ENCODE data around the gene PTH. TPM values are rescaled to one million over a fixed set of nuclear protein-coding genes. Genes with fewer than 3 reads are reported as not detected.

Gene PTH
- total RNA-seq, 4 donors from 2014 or later = not detected

DNA sequence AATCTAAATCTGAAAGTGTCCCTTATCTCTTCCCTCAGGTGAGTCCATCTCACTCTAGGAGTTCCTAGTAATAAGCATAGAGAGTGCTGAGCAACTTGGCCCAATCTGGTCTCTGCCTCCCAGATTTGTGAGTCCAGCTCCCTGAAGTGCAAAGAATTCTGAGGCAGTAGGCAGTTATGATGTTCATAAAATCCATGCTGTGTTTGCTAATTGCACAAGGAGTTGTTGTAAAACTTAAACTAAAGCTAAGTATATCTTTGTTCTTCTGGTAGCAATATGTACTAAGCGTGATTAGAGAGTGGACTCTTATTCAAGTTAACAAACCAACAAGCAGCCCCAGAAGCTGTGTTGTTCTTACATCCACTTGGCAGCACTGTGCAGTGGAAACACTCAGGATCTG lies 7.6 kb upstream of the PTH start:
- Histone ChIP-seq H3K27me3 (peaks cover 0 to 5% (median 0%) of the 10 kb centered on the region in 4 donors), H3K27ac (no peak overlapping the region), H3K4me1 (no peaks in the 10 kb centered on the region), H3K36me3 (no peaks in the 10 kb centered on the region), H3K4me3 (no peak overlapping the region), H3K9me3 (no peaks in the 10 kb centered on the region)
- WGBS, 2 donors = 25 to 100% methylated on average over 1 of the region's 1 CpG
- no peak for DNase-seq
- TF ChIP-seq, protein P1, sequence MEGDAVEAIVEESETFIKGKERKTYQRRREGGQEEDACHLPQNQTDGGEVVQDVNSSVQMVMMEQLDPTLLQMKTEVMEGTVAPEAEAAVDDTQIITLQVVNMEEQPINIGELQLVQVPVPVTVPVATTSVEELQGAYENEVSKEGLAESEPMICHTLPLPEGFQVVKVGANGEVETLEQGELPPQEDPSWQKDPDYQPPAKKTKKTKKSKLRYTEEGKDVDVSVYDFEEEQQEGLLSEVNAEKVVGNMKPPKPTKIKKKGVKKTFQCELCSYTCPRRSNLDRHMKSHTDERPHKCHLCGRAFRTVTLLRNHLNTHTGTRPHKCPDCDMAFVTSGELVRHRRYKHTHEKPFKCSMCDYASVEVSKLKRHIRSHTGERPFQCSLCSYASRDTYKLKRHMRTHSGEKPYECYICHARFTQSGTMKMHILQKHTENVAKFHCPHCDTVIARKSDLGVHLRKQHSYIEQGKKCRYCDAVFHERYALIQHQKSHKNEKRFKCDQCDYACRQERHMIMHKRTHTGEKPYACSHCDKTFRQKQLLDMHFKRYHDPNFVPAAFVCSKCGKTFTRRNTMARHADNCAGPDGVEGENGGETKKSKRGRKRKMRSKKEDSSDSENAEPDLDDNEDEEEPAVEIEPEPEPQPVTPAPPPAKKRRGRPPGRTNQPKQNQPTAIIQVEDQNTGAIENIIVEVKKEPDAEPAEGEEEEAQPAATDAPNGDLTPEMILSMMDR (IDR thresholded peaks at IDR 0.05) = no peak
- no peak for TF ChIP-seq POLR2A (IDR thresholded peaks at IDR 0.05)
- intact Hi-C loops (cut with DNase I) = no loop called here

DNA sequence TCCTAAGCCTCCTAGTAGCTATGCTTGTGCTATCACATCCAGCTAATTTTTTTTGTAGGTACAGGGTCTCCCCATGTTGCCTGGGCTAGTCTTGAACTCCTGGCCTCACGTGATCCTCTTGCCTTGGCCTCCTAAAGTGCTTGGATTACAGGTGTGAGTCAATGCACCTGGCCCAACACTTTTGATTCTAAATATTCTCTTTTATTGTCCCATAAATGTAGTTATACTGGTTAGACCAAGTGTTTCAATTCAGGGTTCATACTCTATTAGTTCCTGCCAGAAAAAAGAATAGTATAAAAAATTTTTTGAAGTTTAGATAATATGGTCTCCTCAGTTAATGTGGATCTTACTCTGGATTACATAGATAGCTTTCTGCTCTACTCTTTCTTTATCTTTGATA lies 6.7 kb upstream of the PTH start:
- no peaks in the 10 kb centered on the region for H3K4me1 ChIP-seq
- no peaks in the 10 kb centered on the region for H3K9me3 ChIP-seq
- TF ChIP-seq POLR2A (IDR thresholded peaks at IDR 0.05) = no peak
- TF ChIP-seq, protein P1 (IDR thresholded peaks at IDR 0.05) = no peak
- 54 to 79% methylated on average over 1 of the region's 1 CpG for WGBS, 2 donors
- no peak for DNase-seq
- H3K4me3 ChIP-seq = no peak overlapping the region
- intact Hi-C loops (cut with DNase I) = no loop called here
- H3K27ac ChIP-seq = no peak overlapping the region
- H3K36me3 ChIP-seq = no peaks in the 10 kb centered on the region
- H3K27me3 ChIP-seq = peaks cover 0 to 5% (median 0%) of the 10 kb centered on the region in 4 donors

DNA sequence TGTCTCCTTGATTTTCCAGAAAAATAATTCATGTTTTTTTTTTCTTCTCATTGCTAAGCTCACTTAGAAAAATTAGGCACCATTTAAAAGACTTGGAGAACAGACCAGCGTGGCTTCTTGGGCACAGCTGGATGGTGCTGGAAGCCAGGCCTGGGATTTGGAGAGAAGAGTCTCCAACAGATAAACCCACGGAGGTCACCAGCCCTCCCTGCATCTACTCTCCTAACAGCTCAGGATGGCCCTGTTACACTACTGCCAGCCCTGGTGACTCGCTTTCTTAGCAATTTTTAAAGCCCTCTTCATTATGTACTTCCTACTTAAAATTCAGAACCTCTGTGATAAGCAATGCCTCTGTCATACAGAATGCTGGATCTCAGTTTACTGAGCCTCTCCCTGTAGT lies 1.7 kb downstream of the PTH start:
- peaks cover 0 to 5% (median 0%) of the 10 kb centered on the region in 4 donors for H3K27me3 ChIP-seq
- no peaks in the 10 kb centered on the region for H3K36me3 ChIP-seq
- no peak for TF ChIP-seq POLR2A (IDR thresholded peaks at IDR 0.05)
- TF ChIP-seq, protein P1 (IDR thresholded peaks at IDR 0.05) = no peak
- H3K27ac ChIP-seq = no peak overlapping the region
- no peak for DNase-seq
- no peaks in the 10 kb centered on the region for H3K9me3 ChIP-seq
- H3K4me3 ChIP-seq = no peak overlapping the region
- no peaks in the 10 kb centered on the region for H3K4me1 ChIP-seq
- 55 to 58% methylated on average over 3 of the region's 3 CpGs for WGBS, 2 donors
- intact Hi-C loops (cut with DNase I) = no loop called here

DNA sequence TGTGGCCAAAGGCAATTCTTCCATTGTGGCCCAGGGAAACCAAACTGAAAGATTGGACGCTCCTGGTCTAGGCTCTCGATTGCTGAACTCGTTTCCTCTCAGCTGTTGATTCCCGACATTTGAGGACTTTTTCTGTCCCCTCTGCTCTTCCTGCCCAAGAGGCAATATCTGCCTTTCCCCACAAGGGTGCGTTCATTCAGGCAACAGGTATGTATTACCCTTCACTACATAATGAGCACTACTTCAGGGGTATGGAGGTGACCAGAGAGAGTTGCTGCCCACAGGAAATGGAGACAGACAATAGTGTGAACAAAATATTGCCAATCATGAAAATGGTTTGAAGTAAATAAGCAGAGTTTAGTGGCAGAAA lies 8.2 kb downstream of the PTH start:
- DNase-seq = no peak
- 30 to 52% methylated on average over 2 to 3 of the region's 5 CpGs for WGBS, 2 donors
- Histone ChIP-seq H3K4me3 (peak overlapping the region in 1 of 4 donors; percentile 13), H3K4me1 (peaks cover 0 to 5% (median 0%) of the 10 kb centered on the region in 3 donors), H3K9me3 (peaks cover 0 to 4% (median 0%) of the 10 kb centered on the region in 3 donors), H3K27me3 (peaks cover 0 to 3% (median 0%) of the 10 kb centered on the region in 4 donors), H3K36me3 (no peaks in the 10 kb centered on the region), H3K27ac (no peak overlapping the region)
- intact Hi-C loops (cut with DNase I) = no loop called here
- no peak for TF ChIP-seq POLR2A (IDR thresholded peaks at IDR 0.05)
- TF ChIP-seq, protein P1 (IDR thresholded peaks at IDR 0.05) = peak in 2 of 6 experiments; percentile 5 to 38

DNA sequence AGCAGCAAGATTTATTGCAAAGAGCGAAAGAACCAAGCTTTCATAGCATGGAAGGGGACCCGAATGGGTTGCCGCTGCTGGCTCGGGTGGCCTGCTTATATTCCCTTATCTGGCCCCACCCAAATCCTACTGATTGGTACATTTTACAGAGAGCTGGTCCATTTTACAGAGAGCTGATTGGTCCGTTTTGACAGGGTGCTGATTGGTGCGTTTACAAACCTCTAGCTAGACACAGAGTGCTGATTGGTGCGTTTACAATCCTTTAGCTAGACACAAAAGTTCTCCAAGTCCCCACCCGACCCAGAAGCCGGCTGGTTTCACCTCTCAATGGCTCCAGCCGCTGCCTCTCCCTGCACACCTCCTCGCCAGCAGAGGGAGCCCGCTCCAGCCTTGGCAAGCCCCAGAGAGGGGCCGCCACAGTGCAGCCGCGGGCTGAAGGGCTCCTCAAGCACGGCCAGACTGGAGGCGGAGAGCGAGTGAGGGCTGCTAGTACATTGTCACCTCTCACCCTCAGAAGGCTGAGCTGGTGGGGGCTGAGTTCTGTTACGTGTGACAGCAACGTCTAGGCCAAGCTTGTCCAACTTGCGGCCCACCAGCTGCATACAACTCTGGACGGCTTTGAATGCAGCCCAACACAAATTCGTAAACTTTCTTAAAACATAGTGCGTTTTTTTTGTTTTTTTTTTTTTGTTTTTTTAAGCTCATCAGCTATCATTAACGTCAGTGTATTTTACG lies 8.7 kb downstream of the PTH start:
- intact Hi-C loops (cut with DNase I) = no loop called here
- Histone ChIP-seq H3K36me3 (no peaks in the 10 kb centered on the region), H3K9me3 (peaks cover 0 to 4% (median 0%) of the 10 kb centered on the region in 3 donors), H3K4me3 (peak overlapping the region in 2 of 4 donors; percentile 13 to 23), H3K27ac (no peak overlapping the region), H3K4me1 (peaks cover 0 to 5% (median 0%) of the 10 kb centered on the region in 3 donors), H3K27me3 (peaks cover 0 to 3% (median 0%) of the 10 kb centered on the region in 4 donors)
- DNase-seq = no peak
- no peak for TF ChIP-seq POLR2A (IDR thresholded peaks at IDR 0.05)
- TF ChIP-seq, protein P1 (IDR thresholded peaks at IDR 0.05) = peak in 2 of 6 experiments; percentile 36 to 60
- WGBS, 2 donors = 60 to 81% methylated on average over 16 to 17 of the region's 26 CpGs
